Prostate gland (tissue), 2 donors: Measurements from ENCODE around the gene GTF3A.

ENCODE experiments used
- CTCF ChIP-seq, 4 experiments: fragments of 200-600 bp in 2 of 4; fragments of 450-650 bp in 2 of 4; sonication (generic) in 2 of 4; IDR thresholded peaks; 1 replicate in 3 of 4; 2 replicates in 1 of 4; pipeline ENCODE4 v1.5.1; 2016 to 2019; ENCODE audit warnings: antibody characterized with exemption in 4 of 4, mild to moderate bottlenecking in 2 of 4, moderate library complexity in 2 of 4
- POLR2A ChIP-seq: fragments of 450-650 bp; IDR thresholded peaks from one replicate; pipeline ENCODE4 v1.6.1; 2016; ENCODE audit warnings: antibody characterized with exemption, mild to moderate bottlenecking
- POLR2AphosphoS5 ChIP-seq: sonication (generic); formaldehyde crosslinking; IDR thresholded peaks from one replicate; pipeline ENCODE4 v1.6.1; 2017; ENCODE audit warnings: antibody characterized with exemption

GRCh38 chr13:27437126-27437525 lies 12.7 kb downstream of the GTF3A start:
- TF ChIP-seq CTCF (IDR thresholded peaks at IDR 0.05), result no peak
- no peak for TF ChIP-seq POLR2A
- TF ChIP-seq POLR2AphosphoS5, result no peak
